HG02938 (cell line): ENCODE data around the gene FBXL7.

Experiments
- ATAC-seq: cut with Tn5 transposase; IDR thresholded peaks from one replicate; pipeline ENCODE4 v1.9.1; 2021; ENCODE audit warnings: mild to moderate bottlenecking, moderate library complexity; ENCODE audit not compliant: unreplicated experiment

FBXL7 gene

GRCh38 chr5:15499528-15500324, at the start of gene FBXL7:
TSS of gene FBXL7 (plus strand) at chr5:15500180.
- no peak for ATAC-seq

GRCh38 chr5:15450473-15450872, 49.5 kb upstream of the FBXL7 start:
- ATAC-seq = no peak

GRCh38 chr5:15450949-15451348, 49.0 kb upstream of the FBXL7 start:
- no peak for ATAC-seq

DNA sequence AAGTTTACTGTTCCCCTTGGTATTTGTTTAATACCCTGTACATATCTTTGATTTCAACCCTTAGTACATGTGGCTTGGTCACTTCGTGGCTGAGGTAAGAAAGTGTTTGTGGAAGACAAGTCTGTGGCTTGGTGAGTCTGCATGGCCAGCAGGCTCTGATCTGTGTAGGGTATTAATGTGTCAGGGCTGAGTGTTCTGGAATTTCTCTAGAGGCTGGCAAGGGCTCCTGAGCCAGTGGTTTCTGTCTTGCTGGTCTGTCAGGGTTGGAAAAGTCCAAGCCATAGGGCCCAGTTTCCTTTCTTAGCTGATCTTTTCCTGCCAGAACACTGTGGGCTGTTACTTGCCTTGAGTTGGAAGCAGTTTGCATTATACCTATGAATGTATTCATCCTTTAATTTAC, 48.0 kb upstream of the FBXL7 start:
- ATAC-seq = no peak

GRCh38 chr5:15452781-15453180, 47.2 kb upstream of the FBXL7 start:
- ATAC-seq = no peak

DNA sequence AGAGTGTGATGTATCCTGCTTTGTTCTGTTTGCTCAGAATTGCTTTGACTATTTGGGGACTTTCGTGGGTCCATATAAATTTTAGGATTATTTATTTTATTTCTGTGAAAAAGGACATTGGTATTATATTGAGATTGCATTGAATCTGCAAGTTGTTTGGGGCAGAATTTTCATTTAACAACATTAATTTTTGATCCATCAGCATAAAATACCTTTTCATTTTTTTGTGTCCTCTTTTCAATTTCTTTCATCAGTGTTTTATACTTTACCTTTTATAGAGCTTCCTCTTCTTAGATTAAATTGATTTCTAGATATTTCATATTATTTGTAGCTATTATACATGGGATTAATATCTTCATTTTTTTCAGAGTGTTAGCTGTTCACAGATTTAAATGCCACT, 40.8 kb upstream of the FBXL7 start:
- ATAC-seq = no peak

- no peak for ATAC-seq
Observed at GRCh38 chr5:15463231-15463980, 36.6 kb upstream of the FBXL7 start.

- no peak for ATAC-seq
Observed at GRCh38 chr5:15472116-15472515, 27.9 kb upstream of the FBXL7 start.

- ATAC-seq = no peak
Observed at GRCh38 chr5:15474143-15474719, 25.7 kb upstream of the FBXL7 start.

- no peak for ATAC-seq
Observed at GRCh38 chr5:15475367-15475766, 24.6 kb upstream of the FBXL7 start.

DNA sequence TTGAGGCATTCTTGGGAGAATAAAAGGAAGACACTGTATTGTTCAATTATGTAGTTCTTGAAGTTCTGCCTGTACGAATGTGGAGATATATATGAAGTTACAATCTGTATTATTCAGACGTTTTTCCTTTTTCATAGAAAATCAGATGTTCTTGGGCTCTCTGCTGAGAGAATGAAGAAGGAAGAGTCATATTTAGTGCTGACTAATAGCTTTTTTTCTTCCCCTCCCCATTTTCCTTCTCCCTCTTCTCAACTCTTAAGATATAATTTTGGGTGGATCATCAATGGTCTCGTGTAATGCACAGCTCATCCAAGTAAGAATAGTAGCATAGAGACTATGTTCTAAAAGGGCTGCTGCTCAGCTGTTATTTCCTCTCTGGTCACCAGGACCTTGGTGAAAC, 23.0 kb upstream of the FBXL7 start:
- no peak for ATAC-seq

DNA sequence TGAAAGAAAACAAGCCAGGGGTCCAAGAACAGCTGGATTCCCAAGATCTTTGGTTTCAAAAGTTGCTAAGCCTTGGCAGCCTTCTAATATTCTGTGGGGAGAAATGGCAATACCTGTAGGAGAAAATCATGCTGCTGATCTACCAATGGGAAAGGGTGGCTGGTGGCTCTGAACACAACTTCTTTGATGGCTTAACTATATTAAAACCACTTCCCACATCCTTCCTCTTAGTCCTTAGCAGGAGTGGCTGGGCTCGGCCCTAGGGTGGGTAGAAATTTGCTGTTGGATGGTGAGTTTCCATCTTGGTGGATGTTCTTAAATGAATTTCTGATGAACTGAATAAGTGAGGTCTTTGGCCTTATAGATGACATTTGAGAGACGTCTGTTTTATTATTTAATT, 19.5 kb upstream of the FBXL7 start:
- ATAC-seq = no peak

DNA sequence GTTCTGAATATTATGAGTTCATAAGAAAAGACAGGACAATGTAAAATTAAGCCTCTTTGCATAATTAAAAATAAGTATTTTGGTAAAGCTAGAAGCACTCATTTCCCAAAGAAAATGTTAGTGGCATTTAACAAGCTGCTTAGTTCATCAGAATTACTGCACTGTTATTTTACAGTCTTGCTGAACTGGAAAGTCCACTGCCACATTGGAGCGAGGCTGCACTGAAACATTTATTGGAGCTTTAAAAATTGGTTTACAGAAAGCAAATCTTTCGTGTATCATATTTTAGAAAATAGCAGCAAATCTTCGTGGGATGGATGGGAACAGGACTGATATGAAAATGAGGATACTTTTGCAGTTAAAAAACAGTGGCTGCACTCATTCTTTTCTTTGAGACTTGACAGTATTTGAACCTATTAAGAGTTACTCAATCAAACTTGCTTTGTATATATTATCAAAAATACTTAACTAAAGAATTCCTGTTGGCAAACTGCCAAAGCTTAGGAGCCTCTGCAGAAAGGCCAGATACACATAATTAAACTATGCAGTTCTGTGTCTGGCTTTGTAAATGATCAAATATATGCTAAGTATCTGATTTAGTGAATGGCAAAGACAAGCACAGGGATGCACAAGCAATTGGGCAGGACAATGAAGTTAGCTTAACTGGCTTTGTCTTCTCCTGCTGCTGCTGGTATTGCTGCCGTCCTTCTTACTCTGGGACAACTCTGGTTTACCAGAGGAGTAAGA, 16.5 kb upstream of the FBXL7 start:
- no peak for ATAC-seq

GRCh38 chr5:15487228-15487627, 12.8 kb upstream of the FBXL7 start:
- ATAC-seq = peak; percentile 76

GRCh38 chr5:15489571-15490235, 10.3 kb upstream of the FBXL7 start:
- no peak for ATAC-seq

- ATAC-seq = no peak
Observed at GRCh38 chr5:15492545-15492944, 7.4 kb upstream of the FBXL7 start.

GRCh38 chr5:15493501-15493900, 6.5 kb upstream of the FBXL7 start:
- no peak for ATAC-seq

DNA sequence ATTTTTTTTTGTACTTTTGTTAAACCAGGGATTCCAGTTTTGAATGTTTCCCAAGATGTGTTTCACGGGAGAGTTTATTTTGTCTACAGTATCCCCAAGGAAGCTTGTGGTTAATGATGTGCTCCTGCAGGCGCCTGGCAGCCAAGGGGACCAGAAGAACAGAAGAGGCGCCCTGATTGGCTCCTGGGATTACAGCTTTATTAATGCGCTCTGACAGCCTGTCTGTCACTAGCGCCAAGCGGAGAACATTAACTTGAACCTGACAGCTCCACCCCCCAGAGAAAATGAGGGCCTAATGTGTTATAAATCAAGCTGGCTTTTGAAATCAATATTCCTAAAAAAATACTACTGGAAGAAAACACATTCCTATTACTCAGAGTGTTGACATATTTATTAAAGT, 5.0 kb upstream of the FBXL7 start:
- no peak for ATAC-seq

GRCh38 chr5:15496886-15497285, 3.1 kb upstream of the FBXL7 start:
- no peak for ATAC-seq

GRCh38 chr5:15500325-15501001, 483 bp downstream of the FBXL7 start:
- no peak for ATAC-seq
